Esophagus squamous epithelium (tissue), 5 donors: ENCODE data around the gene RUSF1. TPM values are rescaled to one million over a fixed set of nuclear protein-coding genes. Genes with fewer than 3 reads are reported as not detected.

ENCODE experiments used
- DNase-seq: peaks from one replicate; lab custom pipeline; 2025; lab: John Stamatoyannopoulos, UW
- H3K27ac ChIP-seq, 4 donors: fragments of 200-600 bp; sonication (generic); one replicate each; pipeline ENCODE4 v1.5.1; 2016 to 2019; ENCODE audit warnings: mild to moderate bottlenecking in 1 of 4
- H3K27me3 ChIP-seq, 4 donors: fragments of 200-600 bp; sonication (generic); 1 replicate in 3 of 4; 2 replicates in 1 of 4; pipeline versions ENCODE4 v1.5.1 to v1.6.0; 2017 to 2021; ENCODE audit warnings: antibody characterized with exemption in 1 of 4
- H3K36me3 ChIP-seq, 3 donors: fragments of 200-600 bp; sonication (generic); one replicate each; pipeline ENCODE4 v1.5.1; 2016 to 2019
- H3K4me1 ChIP-seq, 3 donors: fragments of 200-600 bp; sonication (generic); one replicate each; pipeline ENCODE4 v1.5.1; 2017 to 2019
- H3K4me3 ChIP-seq, 4 donors: fragments of 200-600 bp; sonication (generic); 1 replicate in 3 of 4; 2 replicates in 1 of 4; pipeline ENCODE4 v1.5.1; 2016 to 2019; ENCODE audit warnings: mild to moderate bottlenecking in 2 of 4, moderate library complexity in 1 of 4
- H3K9me3 ChIP-seq, 3 donors: fragments of 200-600 bp; sonication (generic); one replicate each; pipeline ENCODE4 v1.5.1; 2016 to 2019
- CTCF ChIP-seq, 6 experiments: fragments of 450-650 bp in 4 of 6; fragments of 200-600 bp in 2 of 6; sonication (generic) in 2 of 6; IDR thresholded peaks; one replicate each; pipeline ENCODE4 v1.5.1; 2016 to 2019; ENCODE audit warnings: antibody characterized with exemption in 6 of 6, mild to moderate bottlenecking in 4 of 6, moderate library complexity in 4 of 6
- POLR2A ChIP-seq, 4 donors: fragments of 450-650 bp; IDR thresholded peaks; one replicate each; pipeline ENCODE4 v1.6.1; 2017; ENCODE audit warnings: antibody characterized with exemption in 4 of 4, mild to moderate bottlenecking in 4 of 4, moderate library complexity in 3 of 4
- WGBS, 2 donors: methylation state at CpG; one replicate each; pipeline ENCODE4 v1.1.5; 2018; 5-methylcytosine and 5-hydroxymethylcytosine counted together
- intact Hi-C: fragments of 100-400 bp; cut with DNase I; formaldehyde crosslinking; loops from one replicate; pipeline ENCODE4 v1.15.0; 2022
- total RNA-seq, 4 donors: library from RNA; depleted of rRNA; stranded (reverse); fragments of >200 nt; gene quantifications; one replicate each; pipeline ENCODE4 v1.1.0, GENCODE V29; 2016
- donor health status: DM: yes; HTN: yes; CAD: no.

The RUSF1 gene
- total RNA-seq, 4 donors from 2014 or later: 33.7 to 52.3 (median 39.1) TPM

GRCh38 chr16:31441956-31442355, 66.2 kb downstream of the RUSF1 start:
- peak overlapping the region in 2 of 4 donors; percentile 90 to 92 for H3K27ac ChIP-seq
- TF ChIP-seq CTCF (IDR thresholded peaks at IDR 0.05) (no peak), POLR2A (IDR thresholded peaks at IDR 0.05) (no peak)
- H3K4me3 ChIP-seq: peak overlapping the region in 3 of 4 donors; percentile 67 to 70 (median 70)
- intact Hi-C loops: loop anchor here (5.0 kb wide), 1 partner anchor 455 kb away; the partner anchor contains the start of gene HSD3B7
- WGBS, 2 donors: 84% methylated on average over 33 to 34 of the region's 34 CpGs
- H3K9me3 ChIP-seq: no peaks in the 10 kb centered on the region
- H3K4me1 ChIP-seq: peaks cover 0 to 19% (median 5%) of the 10 kb centered on the region in 3 donors
- no peaks in the 10 kb centered on the region for H3K27me3 ChIP-seq
- no peaks in the 10 kb centered on the region for H3K36me3 ChIP-seq
- no peak for DNase-seq

GRCh38 chr16:31440516-31441184, 67.5 kb downstream of the RUSF1 start:
- peaks cover 0 to 13% (median 0%) of the 10 kb centered on the region in 4 donors for H3K27me3 ChIP-seq
- no peak overlapping the region for H3K27ac ChIP-seq

GRCh38 chr16:31439519-31439918, 68.7 kb downstream of the RUSF1 start:
- WGBS, 2 donors: 76 to 78% methylated on average over 3 of the region's 3 CpGs
- H3K27ac ChIP-seq: no peak overlapping the region
- H3K27me3 ChIP-seq: peaks cover 0 to 13% (median 0%) of the 10 kb centered on the region in 4 donors
- H3K36me3 ChIP-seq: no peaks in the 10 kb centered on the region
- H3K4me3 ChIP-seq: no peak overlapping the region
- peaks cover 0 to 29% (median 8%) of the 10 kb centered on the region in 3 donors for H3K4me1 ChIP-seq
- no peak for DNase-seq
- no peak for TF ChIP-seq CTCF (IDR thresholded peaks at IDR 0.05)
- no peak for TF ChIP-seq POLR2A (IDR thresholded peaks at IDR 0.05)
- intact Hi-C loops: no loop called here
- H3K9me3 ChIP-seq: no peaks in the 10 kb centered on the region

More at GRCh38 chr16:31440516-31441184, 67.5 kb downstream of the RUSF1 start:
- Histone ChIP-seq H3K9me3 (no peaks in the 10 kb centered on the region), H3K4me1 (peaks cover 0 to 23% (median 7%) of the 10 kb centered on the region in 3 donors), H3K4me3 (no peak overlapping the region), H3K36me3 (no peaks in the 10 kb centered on the region)
- intact Hi-C loops: loop anchor here (5.0 kb wide), 1 partner anchor 453 kb away; the partner anchor contains the start of gene HSD3B7
- no peak for TF ChIP-seq CTCF (IDR thresholded peaks at IDR 0.05)
- no peak for TF ChIP-seq POLR2A (IDR thresholded peaks at IDR 0.05)
- 66 to 74% methylated on average over 4 of the region's 4 CpGs for WGBS, 2 donors
- DNase-seq: no peak

Other genes starting within 250 kb of the RUSF1 start
- 10 to 100 TPM in 1 of 4 donors, 1 to 10 TPM in 1, under 1 TPM in 2; 0.19 to 20.2 (median 3.1) TPM for gene ITGAM, start 248.4 kb downstream of the RUSF1 start, total RNA-seq
- gene ITGAX, start 153.2 kb downstream of the RUSF1 start, total RNA-seq: 1 to 10 TPM in 2 of 4 donors, under 1 TPM in 2; 0.82 to 4.5 (median 1.8) TPM
- gene ITGAD, start 115.1 kb downstream of the RUSF1 start, total RNA-seq: under 1 TPM in 1 of 4 donors, not detected in 3; 0.19 TPM
- not detected for gene COX6A2, start 80.0 kb downstream of the RUSF1 start, total RNA-seq
- 1 to 10 TPM in 1 of 4 donors, under 1 TPM in 3; 0.31 to 1.2 (median 0.95) TPM for gene ZNF843, start 65.6 kb downstream of the RUSF1 start, total RNA-seq
- gene ARMC5, start 48.9 kb downstream of the RUSF1 start, total RNA-seq: 10 to 100 TPM in 1 of 4 donors, 1 to 10 TPM in 3; 5.9 to 14.8 (median 9.7) TPM
- 10 to 100 TPM in 2 of 4 donors, 1 to 10 TPM in 2; 7.5 to 70.6 (median 11.1) TPM for gene TGFB1I1, start 36.2 kb downstream of the RUSF1 start, total RNA-seq
- gene SLC5A2, start 25.3 kb downstream of the RUSF1 start, total RNA-seq: not detected
- not detected for gene AHSP, start 19.5 kb upstream of the RUSF1 start, total RNA-seq